Measurements from ENCODE around the gene CCDC12.

Gene CCDC12

DNA sequence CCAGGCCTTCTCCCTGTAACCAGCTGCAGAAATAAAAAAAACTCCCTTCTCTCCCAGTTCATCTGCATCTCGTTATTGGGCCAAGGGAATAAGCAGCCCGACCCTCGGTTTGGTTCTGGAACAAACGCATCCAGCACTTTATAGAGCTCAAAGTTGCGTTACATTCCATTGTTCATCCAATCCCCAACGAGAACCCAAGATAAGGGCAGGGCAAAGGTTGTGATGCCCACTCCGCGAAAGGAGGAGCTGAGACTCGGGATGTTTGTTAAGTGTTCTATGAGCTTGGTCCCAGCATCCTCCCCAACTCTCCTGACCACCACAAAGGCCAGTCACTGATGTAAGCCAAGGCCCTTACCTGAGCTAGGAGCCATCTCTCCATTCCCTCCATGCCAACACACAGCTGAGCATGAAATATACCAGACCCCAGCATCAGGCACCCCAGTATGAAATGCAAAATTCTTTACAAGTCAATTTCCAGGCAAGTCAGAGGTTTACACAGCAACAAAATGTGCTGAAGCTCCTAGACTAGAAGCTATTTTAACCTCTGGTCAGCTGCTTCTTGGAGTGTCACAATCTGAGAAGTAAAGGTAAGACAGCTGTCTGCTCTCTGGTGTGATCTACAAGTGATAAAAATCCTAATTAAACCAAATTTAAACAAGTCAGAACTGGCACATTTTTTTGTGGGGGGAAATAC, 17.9 kb downstream of the CCDC12 start:
- DNase-seq: no peak

DNA sequence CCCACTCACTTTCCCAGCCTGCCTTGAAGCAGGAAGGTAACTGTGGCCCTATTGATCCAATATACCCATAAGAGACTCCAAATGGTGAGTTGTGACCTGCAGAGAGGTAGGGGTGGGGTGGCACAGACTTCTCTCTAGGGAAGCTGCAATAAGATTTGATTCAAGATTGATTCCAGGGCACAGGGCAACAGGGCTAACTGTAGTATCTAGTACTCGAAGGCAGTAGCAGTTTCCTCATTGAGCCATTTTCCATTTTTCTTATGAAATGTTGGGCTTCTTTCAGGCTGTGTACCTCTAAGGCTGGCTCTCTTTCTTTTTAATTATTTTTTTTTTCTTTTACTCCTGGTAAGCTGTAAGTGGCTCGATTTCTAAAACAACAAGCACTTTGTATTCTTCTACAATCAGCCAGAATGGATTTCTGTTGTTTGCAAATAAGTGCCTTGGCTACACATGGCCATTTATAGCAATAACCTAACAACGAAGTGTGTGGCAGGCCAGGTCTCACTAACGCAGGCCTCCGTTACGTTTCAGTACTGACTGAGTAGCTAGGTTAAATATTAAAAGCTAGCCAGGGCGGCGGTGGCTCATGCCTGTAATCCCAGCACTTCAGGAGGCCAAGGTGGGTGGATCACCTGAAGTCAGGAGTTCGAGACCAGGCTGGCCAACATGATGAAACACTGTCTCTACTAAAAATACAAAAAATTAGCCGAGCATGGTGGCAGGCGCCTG, 19.3 kb downstream of the CCDC12 start:
- no peak for DNase-seq

DNA sequence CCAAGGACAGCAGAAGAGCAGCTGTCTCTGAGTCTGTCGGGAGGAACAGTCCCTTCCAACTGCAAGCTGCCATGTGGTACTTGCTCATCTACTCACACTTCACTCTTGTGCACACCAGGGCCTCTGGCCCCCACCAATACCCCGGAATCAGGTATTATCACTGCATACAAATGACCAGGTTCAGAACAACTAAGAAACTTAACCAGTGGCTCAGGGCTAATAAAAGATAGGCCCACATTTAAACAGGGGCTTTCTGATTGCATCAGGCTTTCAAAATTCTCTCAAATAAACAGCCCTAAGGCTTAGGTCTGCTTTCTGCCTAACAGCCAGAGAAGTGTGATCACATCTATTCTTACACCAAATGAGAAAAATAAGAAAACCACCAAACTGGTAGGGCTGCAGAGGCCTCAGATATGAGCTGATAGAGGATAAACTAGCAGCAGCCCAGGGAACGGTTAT, 20.7 kb downstream of the CCDC12 start:
- no peak for DNase-seq

DNA sequence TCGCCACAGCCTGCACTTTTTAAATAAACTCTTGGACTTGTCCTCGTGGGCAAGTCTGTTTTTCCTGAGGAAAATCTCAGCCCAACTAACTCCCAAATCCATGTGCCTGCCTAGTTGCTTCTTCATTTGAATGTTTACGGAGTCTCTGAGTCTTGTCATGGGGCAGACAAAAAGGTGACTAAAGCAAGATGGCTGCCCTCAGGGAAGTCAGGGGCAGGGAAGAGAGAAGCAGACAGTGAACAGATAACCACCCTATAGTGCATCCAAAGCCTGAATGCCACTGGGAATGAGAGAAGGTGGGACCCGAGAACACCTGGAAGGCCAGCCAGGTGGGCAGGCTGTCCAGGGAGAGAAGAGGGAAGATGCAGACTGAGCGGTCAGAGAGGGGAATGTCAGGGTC, 21.4 kb downstream of the CCDC12 start:
- no peak for DNase-seq

DNA sequence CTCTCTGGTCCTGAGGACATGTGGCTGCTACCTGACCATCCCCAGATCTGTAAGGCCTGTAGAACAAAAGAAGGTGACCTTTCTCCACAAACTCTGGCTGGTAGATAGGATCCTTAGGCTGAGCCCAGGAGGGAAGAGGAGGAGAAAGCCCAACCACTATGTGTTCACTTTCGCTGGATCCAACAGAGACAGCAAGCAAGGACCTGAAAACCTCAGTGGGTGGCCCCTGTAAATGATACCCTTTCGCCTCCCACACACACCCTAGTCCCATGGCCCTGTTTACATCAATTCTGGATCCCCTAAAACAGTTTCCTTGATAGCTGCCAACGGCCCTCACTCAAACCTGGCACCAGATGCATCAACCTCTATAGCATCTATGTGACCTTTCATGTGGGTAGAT, 22.4 kb downstream of the CCDC12 start:
- DNase-seq: no peak

DNA sequence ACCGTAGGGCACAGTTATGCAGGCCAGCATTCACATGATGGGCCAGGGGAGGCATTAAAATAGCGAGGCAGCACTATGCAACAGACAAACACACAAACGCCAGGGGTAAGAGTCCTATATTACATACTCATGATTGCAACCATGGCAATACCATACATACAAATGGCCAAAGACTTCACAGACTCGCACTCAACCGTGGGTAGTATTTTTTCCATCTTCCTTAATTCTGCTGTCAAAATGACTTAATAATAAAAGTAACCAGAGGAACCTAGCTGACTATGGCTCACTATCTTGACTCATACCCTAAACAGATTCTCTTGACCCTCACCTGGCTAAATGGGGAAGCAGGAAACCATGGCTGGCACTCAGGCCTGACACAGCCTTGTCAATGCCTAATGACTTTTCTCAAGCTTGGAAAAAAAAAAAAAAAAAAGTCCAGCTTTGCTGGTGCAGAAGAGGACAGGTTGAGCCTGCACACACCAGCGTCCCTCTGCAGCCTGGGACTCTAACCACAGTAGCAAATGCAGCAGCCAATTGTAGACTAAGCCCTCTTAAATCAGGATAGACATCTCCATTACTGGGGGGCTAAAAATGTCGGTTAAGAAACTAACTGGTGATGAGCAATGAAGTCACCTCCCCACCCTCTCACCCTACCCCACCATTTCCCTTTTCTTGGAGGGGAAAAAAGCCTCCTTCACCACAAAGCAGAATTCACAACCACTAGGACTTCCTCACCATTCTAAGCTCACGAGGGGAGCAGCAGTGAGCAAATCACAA, 23.1 kb downstream of the CCDC12 start:
- DNase-seq: no peak

DNA sequence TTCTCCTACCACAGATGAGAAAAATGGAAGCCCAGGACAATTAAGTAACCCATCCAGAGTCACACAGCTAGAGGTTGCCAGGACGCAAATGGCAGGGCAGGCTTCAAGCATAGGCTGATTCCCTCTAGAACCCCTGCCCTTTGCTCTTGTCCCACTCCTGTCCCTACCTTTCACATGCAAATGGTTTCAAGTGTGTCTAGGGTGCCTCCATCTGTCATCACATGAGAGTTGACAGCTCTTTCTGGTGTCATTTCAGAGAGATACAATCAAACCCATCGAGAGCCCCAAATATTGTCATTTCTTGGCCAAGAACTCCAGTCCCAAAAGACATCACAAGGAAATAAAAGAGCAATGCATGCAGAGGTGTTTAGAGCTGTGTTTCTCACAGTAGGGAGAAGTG, 23.7 kb downstream of the CCDC12 start:
- no peak for DNase-seq

DNA sequence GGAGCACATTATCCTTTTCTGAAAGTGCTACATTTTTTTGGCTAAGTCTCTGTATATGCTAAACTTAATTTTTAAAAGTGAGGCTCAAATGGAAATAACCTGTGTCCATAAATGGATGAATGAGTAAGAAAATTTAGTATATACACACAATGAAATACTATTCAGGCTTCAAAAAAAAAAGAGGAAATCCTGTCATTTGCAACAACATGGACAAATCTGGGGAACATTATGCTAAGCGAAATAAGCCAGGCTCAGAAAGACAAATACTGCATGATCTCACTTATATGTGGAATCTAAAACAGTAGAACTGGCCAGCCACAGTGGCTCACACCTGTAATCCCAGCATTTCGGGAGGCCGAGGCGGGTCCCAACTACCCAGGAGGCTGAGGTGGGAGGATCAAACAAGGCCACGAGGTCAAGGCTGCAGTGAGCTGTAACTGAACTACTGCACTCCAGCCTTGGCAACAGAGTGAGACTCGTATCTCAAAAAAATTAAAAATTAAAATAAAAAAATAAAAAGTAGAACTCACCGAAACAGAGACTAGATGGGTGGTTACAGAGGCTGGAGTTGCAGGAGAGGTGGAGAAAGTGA, 25.8 kb downstream of the CCDC12 start:
- no peak for DNase-seq

DNA sequence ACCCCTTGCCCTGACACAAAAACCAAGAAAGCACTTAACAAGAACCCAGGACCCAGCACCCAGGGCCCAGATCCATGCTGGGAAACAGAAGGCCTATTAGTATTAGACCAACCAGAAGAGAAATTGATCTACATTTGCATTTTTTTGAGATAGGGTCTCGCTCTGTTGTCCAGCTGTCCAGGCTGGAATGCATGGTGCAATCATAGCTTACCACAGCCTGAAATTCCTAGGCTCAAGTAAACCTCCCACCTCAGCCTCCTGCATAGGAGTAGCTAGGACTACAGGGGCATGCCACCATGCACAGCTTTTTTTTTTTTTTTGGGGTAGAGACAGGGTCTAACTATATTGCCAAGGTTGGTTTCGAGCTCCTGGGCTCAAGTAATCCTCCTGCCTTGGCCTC, 26.4 kb downstream of the CCDC12 start:
- DNase-seq: no peak

DNA sequence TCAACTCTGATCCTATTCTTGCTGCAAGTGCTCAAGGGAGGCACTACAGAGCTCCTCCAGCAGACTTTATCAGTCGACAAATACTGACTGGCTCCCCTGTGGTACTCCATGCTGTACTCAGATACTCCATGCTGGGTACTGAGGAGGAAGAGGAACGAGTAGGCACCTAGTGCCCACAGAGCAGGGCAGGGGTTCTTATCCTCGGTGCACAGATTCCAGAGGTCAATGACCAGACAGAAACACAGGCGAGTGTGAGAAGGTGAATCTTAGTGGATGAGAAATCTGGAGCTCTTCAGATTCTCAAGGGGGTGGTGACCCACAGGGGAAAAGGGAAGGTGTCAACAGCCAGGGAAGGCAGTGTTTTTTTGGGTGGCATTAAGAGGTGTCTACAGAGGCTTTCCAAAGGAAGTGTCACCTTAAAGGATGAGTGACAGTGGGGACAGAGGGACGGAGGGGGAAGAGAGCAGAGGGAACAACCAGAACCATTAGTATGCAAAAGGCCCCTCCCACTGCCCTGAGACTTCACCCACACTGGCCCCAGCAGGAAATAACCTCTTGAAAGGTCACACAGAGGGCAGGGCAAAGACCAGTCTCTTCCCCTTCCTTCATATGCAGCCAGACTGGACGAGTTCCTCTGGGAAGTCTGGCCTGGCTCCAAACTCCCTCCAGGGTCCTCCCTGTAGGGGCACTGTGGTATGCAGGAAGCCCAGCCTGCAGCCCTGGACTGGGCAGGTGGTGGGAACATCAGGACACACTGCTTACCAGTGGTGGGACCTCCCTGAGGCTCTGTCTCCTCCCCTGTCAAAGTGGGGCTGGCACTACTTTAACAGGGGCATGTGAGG, 27.5 kb downstream of the CCDC12 start:
- DNase-seq: no peak

DNA sequence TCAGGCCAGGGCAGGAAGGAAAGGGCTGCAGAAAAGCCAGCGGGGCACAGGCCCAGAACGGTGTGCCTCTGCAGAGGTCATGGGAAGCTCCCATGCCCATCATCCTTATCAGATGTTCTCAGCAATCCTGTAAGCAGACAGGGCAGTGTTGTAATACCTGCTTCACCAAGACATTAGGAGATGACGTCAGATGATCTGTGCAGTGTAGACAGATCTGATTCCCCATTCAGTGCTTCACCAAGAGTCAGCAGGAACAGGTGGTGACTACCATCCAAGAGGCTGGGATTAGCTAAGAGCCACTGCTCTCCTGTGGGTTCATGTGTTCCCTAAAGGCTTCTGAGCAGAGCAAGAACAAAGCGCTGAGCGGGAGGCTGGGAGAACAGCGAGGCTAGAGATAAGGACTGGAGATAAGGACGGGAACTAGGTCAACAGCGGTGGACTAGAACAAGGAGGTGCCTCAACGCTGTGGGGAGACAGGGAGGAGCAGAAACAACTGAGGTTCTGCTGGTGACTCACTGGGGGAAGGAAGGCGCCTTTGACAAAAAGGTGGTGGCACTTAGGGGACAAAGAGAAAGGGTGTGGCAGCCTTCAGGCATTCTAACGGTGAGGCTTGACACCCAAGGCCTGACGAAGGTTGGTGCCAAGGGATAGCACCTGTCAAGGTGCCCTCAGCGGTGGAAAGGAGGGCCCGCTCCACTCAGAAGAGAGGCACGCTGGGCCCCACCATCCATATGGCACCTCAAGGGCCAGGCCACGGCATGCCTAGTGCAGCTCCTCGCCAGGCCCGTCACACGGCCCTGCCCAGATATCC, 28.4 kb downstream of the CCDC12 start:
- no peak for DNase-seq

DNA sequence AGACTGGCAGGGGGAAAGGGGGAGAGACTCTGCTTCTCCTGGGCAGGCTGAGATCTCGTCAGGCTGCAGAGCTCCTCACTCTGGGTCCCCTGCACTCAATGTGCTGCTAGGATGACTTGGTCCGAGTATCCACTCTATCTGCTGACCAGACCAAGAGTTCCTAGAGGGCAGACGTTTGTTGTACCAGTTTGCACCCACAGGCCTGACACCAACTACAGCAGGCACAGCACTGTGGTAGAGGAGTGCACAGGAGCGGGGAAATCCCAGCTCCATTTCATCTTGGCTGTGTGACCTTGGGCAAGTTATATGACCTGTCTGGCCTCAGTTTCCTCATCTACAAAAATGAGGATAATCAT, 29.0 kb downstream of the CCDC12 start:
- no peak for DNase-seq

DNA sequence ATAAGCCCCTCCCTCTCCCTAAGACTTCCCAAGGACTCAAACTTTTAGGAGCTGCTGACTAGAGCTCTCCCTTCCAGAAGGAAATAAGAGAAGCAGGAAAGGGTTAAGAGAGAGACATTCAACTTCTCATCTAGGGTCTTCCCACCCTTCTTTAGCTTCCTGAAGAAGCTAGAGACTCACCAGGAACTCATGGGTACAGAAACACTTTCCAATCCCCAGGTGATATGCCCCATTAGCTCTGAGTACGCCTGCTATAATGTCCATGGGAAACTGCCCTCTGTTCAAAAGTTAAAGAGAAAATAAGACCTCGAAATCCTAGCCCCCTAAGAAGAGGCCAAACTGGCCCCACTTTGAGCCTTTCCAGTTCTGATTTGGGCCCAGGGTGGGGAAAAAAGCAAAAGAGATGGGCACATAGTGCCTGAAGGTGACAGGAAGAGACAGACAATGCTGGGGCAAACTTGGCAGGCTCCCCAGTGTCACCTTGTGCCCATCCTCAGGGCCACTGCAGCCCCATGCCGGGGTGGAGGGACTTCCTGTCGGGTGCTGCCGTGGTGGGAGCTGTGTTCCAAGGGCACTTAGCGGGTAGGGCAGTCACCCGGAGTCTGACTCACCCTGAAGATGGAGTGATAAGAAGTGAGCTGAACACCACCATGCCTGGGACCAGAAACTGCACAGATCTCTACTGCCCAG, 29.5 kb downstream of the CCDC12 start:
- DNase-seq: no peak

DNA sequence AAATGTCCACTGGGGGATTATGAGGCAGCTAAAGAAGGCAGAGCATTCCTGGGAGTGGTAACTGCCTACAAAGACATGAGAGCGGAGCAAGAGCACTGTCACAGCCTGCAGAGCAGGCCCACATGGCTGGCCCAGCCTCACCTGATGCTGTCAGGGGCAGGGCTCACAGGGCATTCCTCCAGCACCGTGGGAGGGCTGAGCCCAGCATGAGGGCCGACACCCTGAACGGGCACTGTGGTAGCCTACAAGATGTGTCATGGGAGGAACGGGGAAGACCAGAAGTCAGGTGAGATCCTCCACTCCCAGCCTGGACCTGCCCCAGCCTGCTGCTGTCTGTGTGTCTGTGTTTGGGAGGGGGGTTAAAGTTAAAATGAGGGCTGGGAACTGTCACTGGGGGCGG, 30.1 kb downstream of the CCDC12 start:
- no peak for DNase-seq

DNA sequence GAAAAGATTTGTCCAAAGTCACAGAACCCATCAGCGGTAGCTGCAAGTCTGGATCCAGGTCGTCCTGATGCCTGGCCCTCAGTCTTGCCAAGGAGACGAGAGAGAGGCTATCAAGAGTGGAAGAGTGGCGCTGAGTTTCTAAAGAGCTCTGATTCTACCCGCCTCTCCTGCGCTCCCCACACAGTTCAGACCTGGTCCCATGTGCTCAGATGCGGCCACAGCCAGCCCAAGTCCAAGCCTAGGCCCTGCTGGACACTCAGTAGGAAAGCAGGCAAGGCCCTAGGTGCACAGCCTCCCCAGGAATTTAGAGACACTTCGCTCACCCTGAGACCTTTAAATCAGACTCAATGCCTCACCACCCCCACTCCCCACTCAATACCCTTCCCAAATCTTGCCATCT, 32.4 kb downstream of the CCDC12 start:
- no peak for DNase-seq

DNA sequence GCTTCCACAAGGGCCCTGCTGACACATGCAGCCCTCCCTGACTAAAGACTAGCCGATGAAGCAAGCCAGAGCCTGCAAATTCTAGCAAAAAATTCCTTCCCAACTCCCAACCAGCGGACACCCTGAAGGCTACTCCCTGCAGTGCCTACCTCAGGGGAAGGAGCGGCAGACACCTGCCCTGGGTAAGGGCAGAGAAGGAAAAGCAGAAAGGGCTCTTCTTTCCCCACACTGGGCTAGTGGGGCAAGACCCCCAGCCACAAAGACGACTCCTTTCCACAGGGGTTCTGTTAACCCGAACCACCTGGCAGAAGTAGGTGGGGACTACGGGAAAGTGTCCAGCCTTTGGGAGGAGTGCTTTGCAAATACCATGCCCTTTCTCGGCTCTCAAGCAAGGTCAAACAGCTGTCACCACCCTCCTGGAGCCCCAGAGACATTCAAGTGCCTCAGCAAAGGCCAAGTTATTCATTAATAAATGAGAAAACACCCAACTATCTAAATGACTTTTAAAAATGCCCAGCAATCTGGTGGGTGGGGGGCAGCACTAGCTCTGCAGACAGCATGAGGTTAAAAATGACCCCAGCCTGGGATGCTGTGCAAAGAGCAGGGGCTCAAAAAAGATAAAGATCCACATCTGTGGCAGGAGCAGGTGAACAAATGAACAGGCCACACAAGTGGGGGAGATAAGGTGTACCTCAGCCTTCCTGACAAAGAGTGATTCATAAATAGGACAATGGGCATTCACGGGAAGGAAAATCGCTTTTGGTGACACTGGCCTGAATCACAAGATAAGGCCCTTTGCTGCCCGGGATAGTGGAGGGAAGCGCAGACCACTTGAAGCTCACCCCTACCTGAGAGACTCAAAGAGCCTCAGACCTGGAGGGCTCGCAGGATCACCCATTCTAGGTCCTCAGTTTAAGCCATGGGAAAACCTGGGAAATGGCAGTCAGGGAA, 33.0 kb downstream of the CCDC12 start:
- DNase-seq: no peak

DNA sequence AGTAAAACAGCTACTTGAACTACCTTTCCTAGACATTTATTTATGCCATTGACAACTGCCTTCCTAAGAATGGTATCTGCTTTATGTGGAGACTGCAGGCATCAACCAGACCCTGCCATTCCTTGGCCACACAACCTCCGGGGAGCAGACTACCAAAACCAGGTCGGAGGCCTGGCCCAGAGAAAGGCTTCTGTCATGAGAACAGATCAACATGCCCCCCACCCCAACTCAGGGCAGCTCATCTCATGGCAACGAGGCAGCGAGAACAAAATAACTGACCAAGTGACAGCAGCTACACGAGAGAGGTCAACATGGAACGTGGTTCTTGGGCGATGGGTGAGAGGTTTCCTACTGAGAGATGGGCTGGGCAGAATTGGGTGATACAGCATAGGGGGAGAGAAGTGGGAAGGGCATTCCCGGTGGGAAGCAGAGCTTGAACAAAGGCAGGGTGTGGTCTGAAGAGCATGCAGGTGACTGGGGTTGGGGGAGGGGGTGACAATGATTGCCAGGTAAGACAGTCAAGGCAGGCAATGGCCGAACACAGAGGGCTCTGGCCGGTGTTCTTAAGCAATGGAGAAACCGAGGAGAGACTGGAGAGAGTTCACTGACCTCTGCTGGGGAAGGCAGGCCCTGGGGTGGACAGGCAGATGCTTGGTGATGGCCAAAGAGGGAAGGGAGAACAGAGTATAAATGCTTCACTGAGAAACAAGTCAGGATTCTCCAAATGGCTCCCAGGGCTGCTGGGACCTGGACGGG, 33.9 kb downstream of the CCDC12 start:
- DNase-seq: no peak

DNA sequence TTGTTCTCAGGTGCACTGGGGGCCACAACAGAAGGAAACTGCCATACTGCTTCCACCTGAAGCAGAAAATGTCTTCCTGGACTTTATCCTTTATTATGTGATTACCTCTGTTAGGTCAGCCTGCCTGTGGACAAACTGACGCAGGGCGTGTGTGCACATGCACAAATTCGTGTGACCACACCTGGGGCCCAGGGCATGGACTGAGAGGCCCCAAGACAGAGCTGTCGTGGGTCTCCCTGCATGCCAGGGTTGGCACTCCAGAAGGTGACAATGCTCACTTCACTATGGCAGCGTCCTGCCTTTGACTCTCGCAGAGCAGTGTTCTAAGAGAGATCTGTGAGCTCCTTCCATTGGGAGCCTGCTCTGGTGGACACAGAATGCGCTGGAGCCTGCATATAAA, 34.5 kb downstream of the CCDC12 start:
- DNase-seq: no peak

Data from nucleus accumbens (tissue), 56 donors.